HEK293 (cell line): ENCODE measurements around the gene HMGN1.
A peak's percentile ranks its signal among the peaks of the same experiment; 100 is the strongest.

Source experiments
- HIC1 ChIP-seq: fragments of 450-650 bp; formaldehyde crosslinking; IDR thresholded peaks from 2 replicates; pipeline ENCODE4 v1.5.1; 2016; ENCODE audit warnings: missing biosample characterization, missing genetic modification characterization
- HOXA7 ChIP-seq: sonication (generic); formaldehyde crosslinking; IDR thresholded peaks from 2 replicates; pipeline ENCODE4 v1.8.1; 2022; ENCODE audit warnings: missing genetic modification reagents, borderline replicate concordance
- HOXC10 ChIP-seq: sonication (generic); formaldehyde crosslinking; IDR thresholded peaks from 2 replicates; pipeline ENCODE4 v1.8.1; 2023; ENCODE audit warnings: mild to moderate bottlenecking, missing genetic modification reagents
- KLF1 ChIP-seq: fragments of 450-650 bp; formaldehyde crosslinking; IDR thresholded peaks from 2 replicates; pipeline ENCODE4 v1.5.1; 2016; ENCODE audit warnings: missing biosample characterization, missing genetic modification characterization
- YY1 ChIP-seq: fragments of 450-650 bp; formaldehyde crosslinking; IDR thresholded peaks from 2 replicates; pipeline ENCODE4 v1.5.1; 2018; ENCODE audit warnings: missing biosample characterization, missing genetic modification characterization
- ZBTB21 ChIP-seq: fragments of 450-650 bp; formaldehyde crosslinking; IDR thresholded peaks from 2 replicates; pipeline ENCODE4 v1.5.1; 2017; ENCODE audit warnings: missing biosample characterization, missing genetic modification characterization
- ZFP37 ChIP-seq: fragments of 450-650 bp; formaldehyde crosslinking; IDR thresholded peaks from 2 replicates; pipeline ENCODE4 v1.5.1; 2016; ENCODE audit warnings: missing biosample characterization, missing genetic modification characterization
- ZIC2 ChIP-seq: fragments of 450-650 bp; formaldehyde crosslinking; IDR thresholded peaks from 2 replicates; pipeline ENCODE4 v1.5.1; 2016; ENCODE audit warnings: missing biosample characterization, missing genetic modification characterization
- ZNF10 ChIP-seq: fragments of 450-650 bp; formaldehyde crosslinking; IDR thresholded peaks from 2 replicates; pipeline ENCODE4 v1.5.1; 2017; ENCODE audit warnings: missing biosample characterization, missing genetic modification characterization
- ZNF112 ChIP-seq: fragments of 450-650 bp; formaldehyde crosslinking; IDR thresholded peaks from 2 replicates; pipeline ENCODE4 v1.5.0; 2017; ENCODE audit warnings: missing biosample characterization, missing genetic modification characterization
- ZNF155 ChIP-seq: fragments of 450-650 bp; formaldehyde crosslinking; IDR thresholded peaks from 2 replicates; pipeline ENCODE4 v1.5.1; 2016; ENCODE audit warnings: missing biosample characterization, missing genetic modification characterization
- ZNF174 ChIP-seq: fragments of 450-650 bp; formaldehyde crosslinking; IDR thresholded peaks from 2 replicates; pipeline ENCODE4 v1.5.0; 2017; ENCODE audit warnings: missing biosample characterization, mild to moderate bottlenecking, missing genetic modification characterization
- ZNF184 ChIP-seq: fragments of 450-650 bp; IDR thresholded peaks from 2 replicates; pipeline ENCODE4 v1.5.1; 2018; ENCODE audit warnings: missing biosample characterization, mild to moderate bottlenecking, missing genetic modification characterization
- ZNF211 ChIP-seq: fragments of 450-650 bp; formaldehyde crosslinking; IDR thresholded peaks from 2 replicates; pipeline ENCODE4 v1.5.1; 2016; ENCODE audit warnings: low read depth, missing biosample characterization, missing genetic modification characterization
- ZNF239 ChIP-seq: fragments of 450-650 bp; formaldehyde crosslinking; IDR thresholded peaks from 2 replicates; pipeline ENCODE4 v1.5.1; 2016; ENCODE audit warnings: missing biosample characterization, missing genetic modification characterization
- ZNF280C ChIP-seq: fragments of 450-650 bp; formaldehyde crosslinking; IDR thresholded peaks from 2 replicates; pipeline ENCODE4 v1.5.1; 2016; ENCODE audit warnings: missing biosample characterization, missing genetic modification characterization
- ZNF292 ChIP-seq: fragments of 450-650 bp; formaldehyde crosslinking; IDR thresholded peaks from 2 replicates; pipeline ENCODE4 v1.5.1; 2016; ENCODE audit warnings: low read depth, missing biosample characterization, missing genetic modification characterization, borderline replicate concordance
- ZNF48 ChIP-seq: fragments of 450-650 bp; formaldehyde crosslinking; IDR thresholded peaks from 2 replicates; pipeline ENCODE4 v1.5.1; 2016; ENCODE audit warnings: missing biosample characterization, missing genetic modification characterization
- ZNF488 ChIP-seq: fragments of 450-650 bp; formaldehyde crosslinking; IDR thresholded peaks from 2 replicates; pipeline ENCODE4 v1.5.1; 2016; ENCODE audit warnings: missing biosample characterization, missing genetic modification characterization
- ZNF501 ChIP-seq: fragments of 450-650 bp; formaldehyde crosslinking; IDR thresholded peaks from 2 replicates; pipeline ENCODE4 v1.5.1; 2016; ENCODE audit warnings: missing biosample characterization, missing genetic modification characterization
- ZNF549 ChIP-seq: fragments of 450-650 bp; IDR thresholded peaks from 2 replicates; pipeline ENCODE4 v1.5.1; 2018; ENCODE audit warnings: missing biosample characterization, missing genetic modification characterization, mild to moderate bottlenecking, inconsistent platforms, moderate library complexity
- ZNF561 ChIP-seq: fragments of 450-650 bp; IDR thresholded peaks from 2 replicates; pipeline ENCODE4 v1.5.1; 2018; ENCODE audit warnings: missing biosample characterization, missing genetic modification characterization, borderline replicate concordance
- ZNF571 ChIP-seq: fragments of 450-650 bp; formaldehyde crosslinking; IDR thresholded peaks from 2 replicates; pipeline ENCODE4 v1.5.0; 2017; ENCODE audit warnings: missing biosample characterization, missing genetic modification characterization
- ZNF621 ChIP-seq: fragments of 450-650 bp; formaldehyde crosslinking; IDR thresholded peaks from 2 replicates; pipeline ENCODE4 v1.5.1; 2017; ENCODE audit warnings: missing biosample characterization, missing genetic modification characterization
- ZNF624 ChIP-seq: fragments of 450-650 bp; formaldehyde crosslinking; IDR thresholded peaks from 2 replicates; pipeline ENCODE4 v1.5.1; 2017; ENCODE audit warnings: missing biosample characterization, missing genetic modification characterization
- ZNF626 ChIP-seq: fragments of 450-650 bp; sonication (Bioruptor Pico); formaldehyde crosslinking; IDR thresholded peaks from 2 replicates; pipeline ENCODE4 v1.5.1; 2018; ENCODE audit warnings: missing biosample characterization, missing genetic modification characterization, inconsistent platforms
- ZSCAN30 ChIP-seq: fragments of 450-650 bp; IDR thresholded peaks from 2 replicates; pipeline ENCODE4 v1.5.1; 2018; ENCODE audit warnings: missing biosample characterization, mild to moderate bottlenecking, missing genetic modification characterization, moderate library complexity
- TF ChIP-seq, protein P1 (sequence below): fragments of 450-650 bp; formaldehyde crosslinking; IDR thresholded peaks from 2 replicates; pipeline ENCODE4 v1.5.1; 2017; ENCODE audit warnings: missing biosample characterization, missing genetic modification characterization
- TF ChIP-seq, protein P2 (sequence below): fragments of 450-650 bp; formaldehyde crosslinking; IDR thresholded peaks from 2 replicates; pipeline ENCODE4 v1.5.1; 2017; ENCODE audit warnings: missing biosample characterization, missing genetic modification characterization
- TF ChIP-seq, protein P3 (sequence below): fragments of 450-650 bp; IDR thresholded peaks from 2 replicates; pipeline ENCODE4 v1.5.1; 2018; ENCODE audit warnings: missing biosample characterization, mild to moderate bottlenecking, missing genetic modification characterization

HMGN1 gene

GRCh38 chr21:39313571-39314142 lies 35.2 kb downstream of the HMGN1 start, which contains the start of gene BRWD1 (continued):
- TF ChIP-seq ZNF211 (tag by site-specific recombination) (no peak), YY1 (tag by site-specific recombination) (peak; percentile 98), ZNF571 (tag by site-specific recombination) (no peak), ZNF292 (no peak), ZNF626 (tag by site-specific recombination) (no peak; the same call in 1 of the 2 replicates), ZNF112 (tag by site-specific recombination) (no peak), ZSCAN30 (tag by site-specific recombination) (peak; percentile 96), KLF1 (tag by site-specific recombination) (peak; percentile 94), ZNF280C (tag by site-specific recombination) (no peak), ZNF48 (tag by site-specific recombination) (peak; percentile 91), ZNF155 (tag by site-specific recombination) (0 out of 2 replicates have a peak, but pooled peaks have one; percentile 62), ZNF501 (tag by site-specific recombination) (no peak; the same call in 1 of the 2 replicates), ZNF624 (tag by site-specific recombination) (peak; percentile 97), ZNF184 (tag by site-specific recombination) (peak; percentile 93), ZBTB21 (tag by site-specific recombination) (peak; percentile 93), ZNF488 (tag by site-specific recombination) (peak; percentile 90), ZFP37 (tag by site-specific recombination) (peak; percentile 99), ZNF561 (tag by site-specific recombination) (peak; percentile 100), ZNF10 (tag by site-specific recombination) (peak; percentile 94), ZNF174 (tag by site-specific recombination) (no peak; the same call in 1 of the 2 replicates), ZNF621 (tag by site-specific recombination) (no peak), HIC1 (tag by site-specific recombination) (peak; percentile 98; the same call in 1 of the 2 replicates), ZIC2 (tag by site-specific recombination) (peak; percentile 100), HOXC10 (no peak), HOXA7 (CRISPR knock-in tag) (no peak), ZNF239 (peak; percentile 96), ZNF549 (tag by site-specific recombination) (no peak)
- TF ChIP-seq, protein P1, sequence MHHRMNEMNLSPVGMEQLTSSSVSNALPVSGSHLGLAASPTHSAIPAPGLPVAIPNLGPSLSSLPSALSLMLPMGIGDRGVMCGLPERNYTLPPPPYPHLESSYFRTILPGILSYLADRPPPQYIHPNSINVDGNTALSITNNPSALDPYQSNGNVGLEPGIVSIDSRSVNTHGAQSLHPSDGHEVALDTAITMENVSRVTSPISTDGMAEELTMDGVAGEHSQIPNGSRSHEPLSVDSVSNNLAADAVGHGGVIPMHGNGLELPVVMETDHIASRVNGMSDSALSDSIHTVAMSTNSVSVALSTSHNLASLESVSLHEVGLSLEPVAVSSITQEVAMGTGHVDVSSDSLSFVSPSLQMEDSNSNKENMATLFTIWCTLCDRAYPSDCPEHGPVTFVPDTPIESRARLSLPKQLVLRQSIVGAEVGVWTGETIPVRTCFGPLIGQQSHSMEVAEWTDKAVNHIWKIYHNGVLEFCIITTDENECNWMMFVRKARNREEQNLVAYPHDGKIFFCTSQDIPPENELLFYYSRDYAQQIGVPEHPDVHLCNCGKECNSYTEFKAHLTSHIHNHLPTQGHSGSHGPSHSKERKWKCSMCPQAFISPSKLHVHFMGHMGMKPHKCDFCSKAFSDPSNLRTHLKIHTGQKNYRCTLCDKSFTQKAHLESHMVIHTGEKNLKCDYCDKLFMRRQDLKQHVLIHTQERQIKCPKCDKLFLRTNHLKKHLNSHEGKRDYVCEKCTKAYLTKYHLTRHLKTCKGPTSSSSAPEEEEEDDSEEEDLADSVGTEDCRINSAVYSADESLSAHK: peak; percentile 95
- TF ChIP-seq, protein P2, sequence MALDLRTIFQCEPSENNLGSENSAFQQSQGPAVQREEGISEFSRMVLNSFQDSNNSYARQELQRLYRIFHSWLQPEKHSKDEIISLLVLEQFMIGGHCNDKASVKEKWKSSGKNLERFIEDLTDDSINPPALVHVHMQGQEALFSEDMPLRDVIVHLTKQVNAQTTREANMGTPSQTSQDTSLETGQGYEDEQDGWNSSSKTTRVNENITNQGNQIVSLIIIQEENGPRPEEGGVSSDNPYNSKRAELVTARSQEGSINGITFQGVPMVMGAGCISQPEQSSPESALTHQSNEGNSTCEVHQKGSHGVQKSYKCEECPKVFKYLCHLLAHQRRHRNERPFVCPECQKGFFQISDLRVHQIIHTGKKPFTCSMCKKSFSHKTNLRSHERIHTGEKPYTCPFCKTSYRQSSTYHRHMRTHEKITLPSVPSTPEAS (tag by site-specific recombination): peak; percentile 89
- TF ChIP-seq, protein P3, sequence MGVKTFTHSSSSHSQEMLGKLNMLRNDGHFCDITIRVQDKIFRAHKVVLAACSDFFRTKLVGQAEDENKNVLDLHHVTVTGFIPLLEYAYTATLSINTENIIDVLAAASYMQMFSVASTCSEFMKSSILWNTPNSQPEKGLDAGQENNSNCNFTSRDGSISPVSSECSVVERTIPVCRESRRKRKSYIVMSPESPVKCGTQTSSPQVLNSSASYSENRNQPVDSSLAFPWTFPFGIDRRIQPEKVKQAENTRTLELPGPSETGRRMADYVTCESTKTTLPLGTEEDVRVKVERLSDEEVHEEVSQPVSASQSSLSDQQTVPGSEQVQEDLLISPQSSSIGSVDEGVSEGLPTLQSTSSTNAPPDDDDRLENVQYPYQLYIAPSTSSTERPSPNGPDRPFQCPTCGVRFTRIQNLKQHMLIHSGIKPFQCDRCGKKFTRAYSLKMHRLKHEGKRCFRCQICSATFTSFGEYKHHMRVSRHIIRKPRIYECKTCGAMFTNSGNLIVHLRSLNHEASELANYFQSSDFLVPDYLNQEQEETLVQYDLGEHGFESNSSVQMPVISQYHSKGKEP: peak; percentile 54; the same call in 1 of the 2 replicates
